ENCODE measurements around the gene LGALS9C.
"Not testable (repeated sequence)": the region's sequence is repeated elsewhere in the genome, so short reads cannot be mapped to it uniquely, and the experiment has no call there.

Gene LGALS9C

GRCh38 chr17:18530405-18530804, 53.8 kb downstream of the LGALS9C start:
- DNase-seq (ENCODE audit: low spot score), result not testable (repeated sequence)

- DNase-seq (ENCODE audit: low spot score), result not testable (repeated sequence)
These were observed 65.6 kb downstream of the LGALS9C start for GRCh38 chr17:18542234-18542633.

- not testable (repeated sequence) for DNase-seq (ENCODE audit: low spot score)
These were observed 66.3 kb downstream of the LGALS9C start for GRCh38 chr17:18542907-18543306.

All from GM03348 (cell line).